ENCODE results near the gene SERTM2. TPM values are rescaled to one million over a fixed set of nuclear protein-coding genes. Genes with fewer than 3 reads are reported as not detected.

Gene SERTM2
- total and polyA plus RNA-seq, 2 of the 8 experiments (the other 6 are each of a cell fraction or from before 2014, with no cell fraction given): 0.45 to 0.58 TPM

- no peaks in the 10 kb centered on the region for H3K36me3 ChIP-seq (ENCODE audit: control insufficient read depth in 2 of 4, insufficient read depth in 4 of 4, low read length in 3 of 4)
- no peak overlapping the region for H3K27ac ChIP-seq (ENCODE audit: low read depth, low read length)
- no peak overlapping the region for H2AFZ ChIP-seq (ENCODE audit: low read length)
- no peak overlapping the region for H2AK5ac ChIP-seq (ENCODE audit: low read depth, low read length)
- ChIA-PET POLR2A (ENCODE audit: partially characterized antibody) (no interaction called here), CTCF (ENCODE audit: partially characterized antibody) (no interaction called here)
- no peak overlapping the region for H3K23ac ChIP-seq (ENCODE audit: insufficient read length)
- no peak overlapping the region for H4K8ac ChIP-seq (ENCODE audit: extremely low read depth, insufficient read depth, low read length)
- no peak overlapping the region for H3K18ac ChIP-seq (ENCODE audit: extremely low read depth, low read length)
- no peaks in the 10 kb centered on the region for H3K79me2 ChIP-seq (ENCODE audit: control insufficient read depth in 1 of 2, insufficient read depth in 2 of 2, low read length in 2 of 2)
- DNase-seq (ENCODE audit: low read depth in 1 of 2, low spot score in 2 of 2) (no peak), FAIRE-seq (no peak)
- H3K27me3 ChIP-seq (replicated peaks in 1 of 4; ENCODE audit: control insufficient read depth in 3 of 4, extremely low read depth in 1 of 4, insufficient read depth in 3 of 4, low read length in 3 of 4): no peaks in the 10 kb centered on the region
- H4K5ac ChIP-seq (ENCODE audit: insufficient read length, low read depth, low read length): no peak overlapping the region
- no peak overlapping the region for H3K14ac ChIP-seq (ENCODE audit: insufficient read length)
- no peak overlapping the region for H3K4me3 ChIP-seq (ENCODE audit: extremely low read depth in 1 of 4, insufficient read depth in 2 of 4, low read depth in 3 of 4, low read length in 4 of 4)
- no peaks in the 10 kb centered on the region for H3K23me2 ChIP-seq (ENCODE audit: low read depth, low read length)
- no peak overlapping the region for H2BK120ac ChIP-seq (replicated peaks; ENCODE audit: low read depth, low read length)
- no peak overlapping the region for H4K91ac ChIP-seq (replicated peaks; ENCODE audit: insufficient read length, low read length)
- H3K56ac ChIP-seq (replicated peaks; ENCODE audit: insufficient read length, low read depth, low read length): no peak overlapping the region
- no peaks in the 10 kb centered on the region for H3K4me1 ChIP-seq (replicated peaks in 1 of 4; ENCODE audit: control insufficient read depth in 3 of 4, insufficient read depth in 4 of 4, low read length in 3 of 4)
- no peak overlapping the region for H3K9ac ChIP-seq (replicated peaks in 1 of 4; ENCODE audit: extremely low read depth in 1 of 4, low read depth in 3 of 4, low read length in 3 of 4)
- H3K4me2 ChIP-seq (ENCODE audit: insufficient read depth in 1 of 2, low read depth in 2 of 2, low read length in 2 of 2): no peak overlapping the region
- no peak overlapping the region for H2BK5ac ChIP-seq (ENCODE audit: low read depth, low read length)
- H3K79me1 ChIP-seq (ENCODE audit: low read depth, low read length): no peaks in the 10 kb centered on the region
- H2BK20ac ChIP-seq (ENCODE audit: low read length): no peak overlapping the region
- H4K20me1 ChIP-seq (replicated peaks in 1 of 2; ENCODE audit: control insufficient read depth in 1 of 2, insufficient read depth in 2 of 2, low read length in 2 of 2): no peaks in the 10 kb centered on the region
- no peaks in the 10 kb centered on the region for H3K9me3 ChIP-seq (ENCODE audit: insufficient read depth in 2 of 2, low read depth in 1 of 2, low read length in 1 of 2)
- H2BK15ac ChIP-seq (ENCODE audit: low read length): no peak overlapping the region
- H3K4ac ChIP-seq (replicated peaks; ENCODE audit: insufficient read length, low read depth, low read length): no peak overlapping the region
- H2BK12ac ChIP-seq (ENCODE audit: low read depth, low read length): no peak overlapping the region
- TF ChIP-seq NANOG (IDR thresholded peaks at IDR 0.05; ENCODE audit: insufficient read depth, low read depth, low read length, poor library complexity, severe bottlenecking): no peak
- TF ChIP-seq BACH1 (IDR thresholded peaks at IDR 0.05; ENCODE audit: low read length): no peak
- no peak for TF ChIP-seq ATF3 (IDR thresholded peaks at IDR 0.05; ENCODE audit: insufficient read depth, low read depth, low read length)
- no peak for TF ChIP-seq YY1 (IDR thresholded peaks at IDR 0.05; ENCODE audit: low read depth, low read length)
- TF ChIP-seq GTF2F1 (IDR thresholded peaks at IDR 0.05; ENCODE audit: borderline replicate concordance, low read depth, low read length): no peak
- TF ChIP-seq CREB1 (IDR thresholded peaks at IDR 0.05): no peak
- TF ChIP-seq CTBP2 (IDR thresholded peaks at IDR 0.05; ENCODE audit: borderline replicate concordance, insufficient read depth, insufficient read length, low read length): no peak
- TF ChIP-seq SIN3A (conservative IDR thresholded peaks at IDR 0.05 in 1 of 2, IDR thresholded peaks at IDR 0.05 in 1 of 2; ENCODE audit: low read depth in 1 of 2, low read length in 2 of 2): no peak
- TF ChIP-seq CBX8 (IDR thresholded peaks at IDR 0.05; ENCODE audit: borderline replicate concordance, low read depth, low read length): no peak
- no peak for TF ChIP-seq USF2 (IDR thresholded peaks at IDR 0.05; ENCODE audit: low read length)
- TF ChIP-seq EGR1 (IDR thresholded peaks at IDR 0.05; ENCODE audit: borderline replicate concordance, low read depth, low read length): no peak
- TF ChIP-seq TEAD4 (IDR thresholded peaks at IDR 0.05; ENCODE audit: low read depth, low read length): no peak
- TF ChIP-seq GABPA (IDR thresholded peaks at IDR 0.05; ENCODE audit: borderline replicate concordance, insufficient read depth, low read length): no peak
- no peak for TF ChIP-seq SIX5 (IDR thresholded peaks at IDR 0.05; ENCODE audit: low read depth, low read length)
These were observed 27.6 kb upstream of the SERTM2 start for GRCh38 chrX:111483881-111484280.
